GM23338 (cell line): ENCODE measurements around the gene LMF1. TPM values are rescaled to one million over a fixed set of nuclear protein-coding genes. Genes with fewer than 3 reads are reported as not detected.

Experiments
- EZH2 ChIP-seq: fragments of 200-600 bp; sonication (generic); IDR thresholded peaks from one replicate; pipeline ENCODE4 v1.8.0; 2017; ENCODE audit warnings: antibody characterized with exemption, mild to moderate bottlenecking, low read depth; ENCODE audit not compliant: unreplicated experiment
- EZH2phosphoT487 ChIP-seq: fragments of 200-600 bp; sonication (generic); IDR thresholded peaks from one replicate; pipeline ENCODE4 v1.8.1; 2018; ENCODE audit warnings: antibody characterized with exemption; ENCODE audit not compliant: unreplicated experiment
- JUNB ChIP-seq: IDR thresholded peaks from one replicate; pipeline ENCODE4 v1.6.1; 2016; ENCODE audit warnings: antibody characterized with exemption; ENCODE audit not compliant: unreplicated experiment
- NANOG ChIP-seq: IDR thresholded peaks from 2 replicates; pipeline ENCODE4 v1.6.1; 2016; ENCODE audit warnings: antibody characterized with exemption, borderline replicate concordance
- POLR2AphosphoS5 ChIP-seq: IDR thresholded peaks from 2 replicates; pipeline ENCODE4 v1.6.1; 2016; ENCODE audit warnings: antibody characterized with exemption, low read depth
- polyA plus RNA-seq: library from polyadenylated mRNA; unstranded; fragments of >200 nt; fragmentation: Nextera tagmentation; extraction: Ambion mirVana; gene quantifications from 2 replicates; pipeline ENCODE4 v1.2.1, GENCODE V29; 2016
- total RNA-seq: library from RNA; depleted of rRNA; stranded (reverse); fragments of >200 nt; shearing (Covaris generic); gene quantifications from 2 replicates; pipeline ENCODE4 v1.2.3, GENCODE V29; 2014
- TF ChIP-seq, protein P1 (sequence below): fragments of 250-450 bp; sonication (Bioruptor Pico); IDR thresholded peaks from 2 replicates; pipeline ENCODE4 v1.5.0; 2020; ENCODE audit warnings: mild to moderate bottlenecking, moderate library complexity
- TF ChIP-seq, protein P2 (sequence below): IDR thresholded peaks from one replicate; pipeline ENCODE4 v1.6.1; 2018; ENCODE audit warnings: antibody characterized with exemption; ENCODE audit not compliant: unreplicated experiment
- TF ChIP-seq, protein P3 (sequence below), 2 experiments: fragments of 200-600 bp in 1 of 2; sonication (generic) in 1 of 2; conservative IDR thresholded peaks; 2 replicates each; pipeline versions ENCODE4 v1.5.1 to v1.6.1; 2016 to 2017; ENCODE audit warnings: antibody characterized with exemption in 2 of 2, low read depth in 2 of 2, mild to moderate bottlenecking in 2 of 2, moderate library complexity in 1 of 2

LMF1 gene
- total and polyA plus RNA-seq, 2 experiments from 2014 or later: 4.2 to 10.1 TPM

DNA sequence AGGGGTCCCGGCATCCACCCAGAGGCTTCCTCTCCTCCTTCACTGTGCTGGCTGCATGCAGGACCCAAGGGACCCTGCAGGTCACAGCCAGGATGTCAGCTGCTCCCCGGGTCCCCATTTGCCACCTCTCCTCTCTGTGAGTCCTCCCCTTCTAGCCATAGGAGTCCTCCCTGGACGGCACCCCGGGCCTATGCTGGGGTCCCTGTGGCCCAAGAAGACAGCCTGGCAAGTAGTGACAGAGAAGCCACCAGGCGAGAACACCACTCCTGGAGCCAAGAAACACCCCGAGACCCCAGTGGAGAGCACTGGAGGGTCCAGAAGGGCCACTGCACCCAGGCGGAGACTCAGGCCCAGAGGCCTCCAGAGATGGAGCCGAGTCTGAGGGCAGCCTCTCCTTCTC lies 44.1 kb downstream of the LMF1 start (continued):
- TF ChIP-seq, protein P1, sequence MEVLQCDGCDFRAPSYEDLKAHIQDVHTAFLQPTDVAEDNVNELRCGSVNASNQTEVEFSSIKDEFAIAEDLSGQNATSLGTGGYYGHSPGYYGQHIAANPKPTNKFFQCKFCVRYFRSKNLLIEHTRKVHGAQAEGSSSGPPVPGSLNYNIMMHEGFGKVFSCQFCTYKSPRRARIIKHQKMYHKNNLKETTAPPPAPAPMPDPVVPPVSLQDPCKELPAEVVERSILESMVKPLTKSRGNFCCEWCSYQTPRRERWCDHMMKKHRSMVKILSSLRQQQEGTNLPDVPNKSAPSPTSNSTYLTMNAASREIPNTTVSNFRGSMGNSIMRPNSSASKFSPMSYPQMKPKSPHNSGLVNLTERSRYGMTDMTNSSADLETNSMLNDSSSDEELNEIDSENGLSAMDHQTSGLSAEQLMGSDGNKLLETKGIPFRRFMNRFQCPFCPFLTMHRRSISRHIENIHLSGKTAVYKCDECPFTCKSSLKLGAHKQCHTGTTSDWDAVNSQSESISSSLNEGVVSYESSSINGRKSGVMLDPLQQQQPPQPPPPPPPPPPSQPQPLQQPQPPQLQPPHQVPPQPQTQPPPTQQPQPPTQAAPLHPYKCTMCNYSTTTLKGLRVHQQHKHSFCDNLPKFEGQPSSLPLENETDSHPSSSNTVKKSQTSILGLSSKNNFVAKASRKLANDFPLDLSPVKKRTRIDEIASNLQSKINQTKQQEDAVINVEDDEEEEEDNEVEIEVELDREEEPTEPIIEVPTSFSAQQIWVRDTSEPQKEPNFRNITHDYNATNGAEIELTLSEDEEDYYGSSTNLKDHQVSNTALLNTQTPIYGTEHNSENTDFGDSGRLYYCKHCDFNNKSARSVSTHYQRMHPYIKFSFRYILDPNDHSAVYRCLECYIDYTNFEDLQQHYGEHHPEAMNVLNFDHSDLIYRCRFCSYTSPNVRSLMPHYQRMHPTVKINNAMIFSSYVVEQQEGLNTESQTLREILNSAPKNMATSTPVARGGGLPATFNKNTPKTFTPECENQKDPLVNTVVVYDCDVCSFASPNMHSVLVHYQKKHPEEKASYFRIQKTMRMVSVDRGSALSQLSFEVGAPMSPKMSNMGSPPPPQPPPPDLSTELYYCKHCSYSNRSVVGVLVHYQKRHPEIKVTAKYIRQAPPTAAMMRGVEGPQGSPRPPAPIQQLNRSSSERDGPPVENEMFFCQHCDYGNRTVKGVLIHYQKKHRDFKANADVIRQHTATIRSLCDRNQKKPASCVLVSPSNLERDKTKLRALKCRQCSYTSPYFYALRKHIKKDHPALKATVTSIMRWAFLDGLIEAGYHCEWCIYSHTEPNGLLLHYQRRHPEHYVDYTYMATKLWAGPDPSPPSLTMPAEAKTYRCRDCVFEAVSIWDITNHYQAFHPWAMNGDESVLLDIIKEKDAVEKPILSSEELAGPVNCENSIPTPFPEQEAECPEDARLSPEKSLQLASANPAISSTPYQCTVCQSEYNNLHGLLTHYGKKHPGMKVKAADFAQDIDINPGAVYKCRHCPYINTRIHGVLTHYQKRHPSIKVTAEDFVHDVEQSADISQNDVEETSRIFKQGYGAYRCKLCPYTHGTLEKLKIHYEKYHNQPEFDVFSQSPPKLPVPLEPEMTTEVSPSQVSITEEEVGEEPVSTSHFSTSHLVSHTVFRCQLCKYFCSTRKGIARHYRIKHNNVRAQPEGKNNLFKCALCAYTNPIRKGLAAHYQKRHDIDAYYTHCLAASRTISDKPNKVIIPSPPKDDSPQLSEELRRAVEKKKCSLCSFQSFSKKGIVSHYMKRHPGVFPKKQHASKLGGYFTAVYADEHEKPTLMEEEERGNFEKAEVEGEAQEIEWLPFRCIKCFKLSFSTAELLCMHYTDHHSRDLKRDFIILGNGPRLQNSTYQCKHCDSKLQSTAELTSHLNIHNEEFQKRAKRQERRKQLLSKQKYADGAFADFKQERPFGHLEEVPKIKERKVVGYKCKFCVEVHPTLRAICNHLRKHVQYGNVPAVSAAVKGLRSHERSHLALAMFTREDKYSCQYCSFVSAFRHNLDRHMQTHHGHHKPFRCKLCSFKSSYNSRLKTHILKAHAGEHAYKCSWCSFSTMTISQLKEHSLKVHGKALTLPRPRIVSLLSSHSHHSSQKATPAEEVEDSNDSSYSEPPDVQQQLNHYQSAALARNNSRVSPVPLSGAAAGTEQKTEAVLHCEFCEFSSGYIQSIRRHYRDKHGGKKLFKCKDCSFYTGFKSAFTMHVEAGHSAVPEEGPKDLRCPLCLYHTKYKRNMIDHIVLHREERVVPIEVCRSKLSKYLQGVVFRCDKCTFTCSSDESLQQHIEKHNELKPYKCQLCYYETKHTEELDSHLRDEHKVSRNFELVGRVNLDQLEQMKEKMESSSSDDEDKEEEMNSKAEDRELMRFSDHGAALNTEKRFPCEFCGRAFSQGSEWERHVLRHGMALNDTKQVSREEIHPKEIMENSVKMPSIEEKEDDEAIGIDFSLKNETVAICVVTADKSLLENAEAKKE (CRISPR knock-in tag): no peak
- TF ChIP-seq, protein P2, sequence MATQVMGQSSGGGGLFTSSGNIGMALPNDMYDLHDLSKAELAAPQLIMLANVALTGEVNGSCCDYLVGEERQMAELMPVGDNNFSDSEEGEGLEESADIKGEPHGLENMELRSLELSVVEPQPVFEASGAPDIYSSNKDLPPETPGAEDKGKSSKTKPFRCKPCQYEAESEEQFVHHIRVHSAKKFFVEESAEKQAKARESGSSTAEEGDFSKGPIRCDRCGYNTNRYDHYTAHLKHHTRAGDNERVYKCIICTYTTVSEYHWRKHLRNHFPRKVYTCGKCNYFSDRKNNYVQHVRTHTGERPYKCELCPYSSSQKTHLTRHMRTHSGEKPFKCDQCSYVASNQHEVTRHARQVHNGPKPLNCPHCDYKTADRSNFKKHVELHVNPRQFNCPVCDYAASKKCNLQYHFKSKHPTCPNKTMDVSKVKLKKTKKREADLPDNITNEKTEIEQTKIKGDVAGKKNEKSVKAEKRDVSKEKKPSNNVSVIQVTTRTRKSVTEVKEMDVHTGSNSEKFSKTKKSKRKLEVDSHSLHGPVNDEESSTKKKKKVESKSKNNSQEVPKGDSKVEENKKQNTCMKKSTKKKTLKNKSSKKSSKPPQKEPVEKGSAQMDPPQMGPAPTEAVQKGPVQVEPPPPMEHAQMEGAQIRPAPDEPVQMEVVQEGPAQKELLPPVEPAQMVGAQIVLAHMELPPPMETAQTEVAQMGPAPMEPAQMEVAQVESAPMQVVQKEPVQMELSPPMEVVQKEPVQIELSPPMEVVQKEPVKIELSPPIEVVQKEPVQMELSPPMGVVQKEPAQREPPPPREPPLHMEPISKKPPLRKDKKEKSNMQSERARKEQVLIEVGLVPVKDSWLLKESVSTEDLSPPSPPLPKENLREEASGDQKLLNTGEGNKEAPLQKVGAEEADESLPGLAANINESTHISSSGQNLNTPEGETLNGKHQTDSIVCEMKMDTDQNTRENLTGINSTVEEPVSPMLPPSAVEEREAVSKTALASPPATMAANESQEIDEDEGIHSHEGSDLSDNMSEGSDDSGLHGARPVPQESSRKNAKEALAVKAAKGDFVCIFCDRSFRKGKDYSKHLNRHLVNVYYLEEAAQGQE: no peak
- TF ChIP-seq POLR2AphosphoS5 (no peak), JUNB (no peak), EZH2 (no peak), EZH2phosphoT487 (no peak), NANOG (no peak)
- TF ChIP-seq, protein P3, sequence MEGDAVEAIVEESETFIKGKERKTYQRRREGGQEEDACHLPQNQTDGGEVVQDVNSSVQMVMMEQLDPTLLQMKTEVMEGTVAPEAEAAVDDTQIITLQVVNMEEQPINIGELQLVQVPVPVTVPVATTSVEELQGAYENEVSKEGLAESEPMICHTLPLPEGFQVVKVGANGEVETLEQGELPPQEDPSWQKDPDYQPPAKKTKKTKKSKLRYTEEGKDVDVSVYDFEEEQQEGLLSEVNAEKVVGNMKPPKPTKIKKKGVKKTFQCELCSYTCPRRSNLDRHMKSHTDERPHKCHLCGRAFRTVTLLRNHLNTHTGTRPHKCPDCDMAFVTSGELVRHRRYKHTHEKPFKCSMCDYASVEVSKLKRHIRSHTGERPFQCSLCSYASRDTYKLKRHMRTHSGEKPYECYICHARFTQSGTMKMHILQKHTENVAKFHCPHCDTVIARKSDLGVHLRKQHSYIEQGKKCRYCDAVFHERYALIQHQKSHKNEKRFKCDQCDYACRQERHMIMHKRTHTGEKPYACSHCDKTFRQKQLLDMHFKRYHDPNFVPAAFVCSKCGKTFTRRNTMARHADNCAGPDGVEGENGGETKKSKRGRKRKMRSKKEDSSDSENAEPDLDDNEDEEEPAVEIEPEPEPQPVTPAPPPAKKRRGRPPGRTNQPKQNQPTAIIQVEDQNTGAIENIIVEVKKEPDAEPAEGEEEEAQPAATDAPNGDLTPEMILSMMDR (conservative IDR thresholded peaks at IDR 0.05; ENCODE audit: low read depth in 2 of 2): no peak
